A549 treated with AZD2906 at 1 μM for 4 hours (cell line): ENCODE data around the gene STXBP4. TPM values are rescaled to one million over a fixed set of nuclear protein-coding genes. Genes with fewer than 3 reads are reported as not detected.

ENCODE experiments used
- total RNA-seq: library from RNA; stranded (reverse); fragments of 200-300 nt; extraction: Qiagen RNA extraction; gene quantifications from 5 replicates; pipeline ENCODE4 v1.2.3, GENCODE V29; 2022

STXBP4 gene
- total RNA-seq: 4.0 to 6.1 TPM (median 4.3 TPM) in 5 replicates

GRCh38 chr17:54968262-54968987, at the start of gene STXBP4, which contains the start of gene COX11:
Gene STXBP4 (plus strand): TSS chr17:54968765. CDS start chr17:54986220, 17,455 bp downstream.
Gene COX11 (minus strand): TSS chr17:54968654. CDS start chr17:54968646, 8 bp downstream.

Other genes starting within 250 kb of the STXBP4 start
- gene TOM1L1, start 67.9 kb upstream of the STXBP4 start, total RNA-seq: 31.5 to 43.3 TPM (median 36.8 TPM) in 5 replicates
- gene COX11, start 111 bp upstream of the STXBP4 start, total RNA-seq: 93.9 to 158 TPM (median 104 TPM) in 5 replicates